ENCODE data around the gene KIR2DL1.

GRCh38 chr19:54803410-54803809 lies 33.8 kb downstream of the KIR2DL1 start, which contains the start of gene KIR2DL4:
- TF ChIP-seq CEBPB (IDR thresholded peaks at IDR 0.05) (no peak), NFIC (IDR thresholded peaks at IDR 0.05) (no peak)
